HL-60 (cell line): ENCODE results near the gene EIF3J.

Experiments
- GABPA ChIP-seq: IDR thresholded peaks from 2 replicates; pipeline ENCODE4 v1.6.1; 2012; ENCODE audit warnings: low read depth
- POLR2AphosphoS5 ChIP-seq: IDR thresholded peaks from 2 replicates; pipeline ENCODE4 v1.6.1; 2012; ENCODE audit warnings: low read depth
- TF ChIP-seq, protein P1 (sequence below): IDR thresholded peaks from one replicate; pipeline ENCODE4 v1.5.1; 2011; ENCODE audit warnings: low read length, control low read depth, inconsistent platforms; ENCODE audit not compliant: insufficient read depth
- TF ChIP-seq, protein P2 (sequence below): IDR thresholded peaks from 2 replicates; pipeline ENCODE4 v1.6.1; 2012; ENCODE audit warnings: low read depth; ENCODE audit not compliant: insufficient replicate concordance

DNA sequence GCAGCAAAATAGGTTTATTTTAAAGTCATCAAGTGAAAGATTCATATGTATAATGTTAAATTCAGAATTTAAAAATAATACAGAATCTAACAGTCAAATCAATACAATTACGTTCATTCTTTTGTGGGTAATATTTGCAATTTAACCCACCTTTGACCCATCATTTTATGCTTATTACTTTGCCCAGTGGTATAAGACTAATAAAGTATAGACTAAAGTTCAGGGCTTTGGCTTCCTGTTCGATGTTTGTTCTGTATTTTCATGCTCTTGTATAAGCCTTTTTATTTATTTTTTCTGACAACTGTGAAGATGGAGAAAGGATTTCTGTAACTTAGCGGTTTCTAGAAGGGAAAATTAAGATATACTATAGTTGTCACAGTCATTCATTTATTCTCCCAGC, 44.3 kb upstream of the EIF3J start:
- TF ChIP-seq, protein P1, sequence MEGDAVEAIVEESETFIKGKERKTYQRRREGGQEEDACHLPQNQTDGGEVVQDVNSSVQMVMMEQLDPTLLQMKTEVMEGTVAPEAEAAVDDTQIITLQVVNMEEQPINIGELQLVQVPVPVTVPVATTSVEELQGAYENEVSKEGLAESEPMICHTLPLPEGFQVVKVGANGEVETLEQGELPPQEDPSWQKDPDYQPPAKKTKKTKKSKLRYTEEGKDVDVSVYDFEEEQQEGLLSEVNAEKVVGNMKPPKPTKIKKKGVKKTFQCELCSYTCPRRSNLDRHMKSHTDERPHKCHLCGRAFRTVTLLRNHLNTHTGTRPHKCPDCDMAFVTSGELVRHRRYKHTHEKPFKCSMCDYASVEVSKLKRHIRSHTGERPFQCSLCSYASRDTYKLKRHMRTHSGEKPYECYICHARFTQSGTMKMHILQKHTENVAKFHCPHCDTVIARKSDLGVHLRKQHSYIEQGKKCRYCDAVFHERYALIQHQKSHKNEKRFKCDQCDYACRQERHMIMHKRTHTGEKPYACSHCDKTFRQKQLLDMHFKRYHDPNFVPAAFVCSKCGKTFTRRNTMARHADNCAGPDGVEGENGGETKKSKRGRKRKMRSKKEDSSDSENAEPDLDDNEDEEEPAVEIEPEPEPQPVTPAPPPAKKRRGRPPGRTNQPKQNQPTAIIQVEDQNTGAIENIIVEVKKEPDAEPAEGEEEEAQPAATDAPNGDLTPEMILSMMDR, result no peak
- TF ChIP-seq, protein P2, sequence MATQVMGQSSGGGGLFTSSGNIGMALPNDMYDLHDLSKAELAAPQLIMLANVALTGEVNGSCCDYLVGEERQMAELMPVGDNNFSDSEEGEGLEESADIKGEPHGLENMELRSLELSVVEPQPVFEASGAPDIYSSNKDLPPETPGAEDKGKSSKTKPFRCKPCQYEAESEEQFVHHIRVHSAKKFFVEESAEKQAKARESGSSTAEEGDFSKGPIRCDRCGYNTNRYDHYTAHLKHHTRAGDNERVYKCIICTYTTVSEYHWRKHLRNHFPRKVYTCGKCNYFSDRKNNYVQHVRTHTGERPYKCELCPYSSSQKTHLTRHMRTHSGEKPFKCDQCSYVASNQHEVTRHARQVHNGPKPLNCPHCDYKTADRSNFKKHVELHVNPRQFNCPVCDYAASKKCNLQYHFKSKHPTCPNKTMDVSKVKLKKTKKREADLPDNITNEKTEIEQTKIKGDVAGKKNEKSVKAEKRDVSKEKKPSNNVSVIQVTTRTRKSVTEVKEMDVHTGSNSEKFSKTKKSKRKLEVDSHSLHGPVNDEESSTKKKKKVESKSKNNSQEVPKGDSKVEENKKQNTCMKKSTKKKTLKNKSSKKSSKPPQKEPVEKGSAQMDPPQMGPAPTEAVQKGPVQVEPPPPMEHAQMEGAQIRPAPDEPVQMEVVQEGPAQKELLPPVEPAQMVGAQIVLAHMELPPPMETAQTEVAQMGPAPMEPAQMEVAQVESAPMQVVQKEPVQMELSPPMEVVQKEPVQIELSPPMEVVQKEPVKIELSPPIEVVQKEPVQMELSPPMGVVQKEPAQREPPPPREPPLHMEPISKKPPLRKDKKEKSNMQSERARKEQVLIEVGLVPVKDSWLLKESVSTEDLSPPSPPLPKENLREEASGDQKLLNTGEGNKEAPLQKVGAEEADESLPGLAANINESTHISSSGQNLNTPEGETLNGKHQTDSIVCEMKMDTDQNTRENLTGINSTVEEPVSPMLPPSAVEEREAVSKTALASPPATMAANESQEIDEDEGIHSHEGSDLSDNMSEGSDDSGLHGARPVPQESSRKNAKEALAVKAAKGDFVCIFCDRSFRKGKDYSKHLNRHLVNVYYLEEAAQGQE, result no peak
- TF ChIP-seq POLR2AphosphoS5 (no peak), GABPA (no peak)
